Naive thymus-derived CD4-positive, alpha-beta T cell (primary cell): Measurements from ENCODE around the gene POU2AF1. TPM values are rescaled to one million over a fixed set of nuclear protein-coding genes. Genes with fewer than 3 reads are reported as not detected.
A peak's percentile ranks its signal among the peaks of the same experiment; 100 is the strongest.

Experiments used
- ATAC-seq: fragments of 150-1000 bp; cut with Tn5 transposase; 2 replicates; pipeline ENCODE4 v1.10.0; 2021; ENCODE audit warnings: mild to moderate bottlenecking, moderate library complexity
- CTCF ChIA-PET: fragments of 350-600 bp; sonication (Branson Sonifier 250); formaldehyde crosslinking; loops from one replicate; lab custom pipeline; 2021; ENCODE audit warnings: antibody characterized with exemption; lab: Charles Lee
- POLR2A ChIA-PET: fragments of 350-600 bp; sonication (Branson Sonifier 250); formaldehyde crosslinking; loops from one replicate; lab custom pipeline; 2021; ENCODE audit warnings: antibody characterized with exemption, inconsistent platforms; lab: Charles Lee
- DNase-seq, 9 donors: peaks; one replicate each; pipeline versions ENCODE4 v3.0.0 to v3.0.0-alpha.2; 2020 to 2022; ENCODE audit warnings: mixed read lengths in 1 of 9
- H3K27ac ChIP-seq: one replicate; pipeline ENCODE4 v1.7.0; 2013; ENCODE audit warnings: mild to moderate bottlenecking, low read depth, low read length, moderate library complexity
- H3K27me3 ChIP-seq, 2 donors: one replicate each; pipeline ENCODE4 v1.7.0; 2013; ENCODE audit warnings: low read length in 2 of 2, mild to moderate bottlenecking in 2 of 2, moderate library complexity in 2 of 2; ENCODE audit not compliant: control insufficient read depth in 2 of 2, insufficient read depth in 2 of 2
- H3K36me3 ChIP-seq, 3 experiments: 1 replicate in 2 of 3; 2 replicates in 1 of 3; pipeline ENCODE4 v1.7.0; 2013; ENCODE audit warnings: low read length in 3 of 3, mild to moderate bottlenecking in 3 of 3, moderate library complexity in 1 of 3; ENCODE audit not compliant: insufficient read depth in 3 of 3, control insufficient read depth in 2 of 3
- H3K4me1 ChIP-seq, 2 donors: one replicate each; pipeline ENCODE4 v1.7.0; 2013; ENCODE audit warnings: low read length in 2 of 2, mild to moderate bottlenecking in 2 of 2, moderate library complexity in 1 of 2; ENCODE audit not compliant: control insufficient read depth in 2 of 2, insufficient read depth in 2 of 2
- H3K4me3 ChIP-seq: 2 replicates; pipeline ENCODE4 v1.7.0; 2013; ENCODE audit warnings: mild to moderate bottlenecking, low read length
- H3K9me3 ChIP-seq, 3 experiments: 1 replicate in 2 of 3; 2 replicates in 1 of 3; pipeline ENCODE4 v1.7.0; 2013; ENCODE audit warnings: low read length in 3 of 3; ENCODE audit not compliant: control insufficient read depth in 2 of 3
- H3K27ac Mint-ChIP-seq, 9 donors: one replicate each; pipeline ENCODE4 v1.8.0; 2020 to 2022; ENCODE audit warnings: mixed read lengths in 9 of 9, mild to moderate bottlenecking in 8 of 9, moderate library complexity in 5 of 9, inconsistent platforms in 2 of 9
- H3K27me3 Mint-ChIP-seq, 5 donors: one replicate each; pipeline ENCODE4 v1.8.0; 2021 to 2022; ENCODE audit warnings: mixed read lengths in 5 of 5, mild to moderate bottlenecking in 1 of 5
- H3K36me3 Mint-ChIP-seq, 5 donors: one replicate each; pipeline ENCODE4 v1.8.0; 2020 to 2022; ENCODE audit warnings: mixed read lengths in 5 of 5, mild to moderate bottlenecking in 3 of 5, inconsistent platforms in 1 of 5
- H3K4me1 Mint-ChIP-seq, 7 donors: one replicate each; pipeline ENCODE4 v1.8.0; 2020 to 2022; ENCODE audit warnings: mixed read lengths in 7 of 7, mild to moderate bottlenecking in 3 of 7, inconsistent platforms in 1 of 7
- H3K4me3 Mint-ChIP-seq, 10 donors: one replicate each; pipeline ENCODE4 v1.8.0; 2020 to 2022; ENCODE audit warnings: mild to moderate bottlenecking in 10 of 10, mixed read lengths in 10 of 10, moderate library complexity in 6 of 10, inconsistent platforms in 2 of 10
- H3K9me3 Mint-ChIP-seq, 11 donors: one replicate each; pipeline ENCODE4 v1.8.0; 2020 to 2022; ENCODE audit warnings: mixed read lengths in 11 of 11, mild to moderate bottlenecking in 4 of 11, inconsistent platforms in 1 of 11, moderate library complexity in 1 of 11
- intact Hi-C, 2 donors: fragments of 100-400 bp; cut with micrococcal nuclease; formaldehyde crosslinking; loops; one replicate each; pipeline ENCODE4 v1.15.1; 2023
- polyA plus RNA-seq, 2 donors: library from polyadenylated mRNA; unstranded; fragments of 300-500 nt; fragmentation: Illumina TruSeq; gene quantifications; one replicate each; pipeline ENCODE4 v1.2.3, GENCODE V29; 2021
- total RNA-seq, 6 experiments: library from RNA in 5 of 6; stranded (reverse) in 5 of 6; gene quantifications; 1 replicate in 5 of 6; 2 replicates in 1 of 6; pipeline ENCODE4 v1.2.3 and lab custom pipeline; 2021 to 2026

Gene POU2AF1, protein sequence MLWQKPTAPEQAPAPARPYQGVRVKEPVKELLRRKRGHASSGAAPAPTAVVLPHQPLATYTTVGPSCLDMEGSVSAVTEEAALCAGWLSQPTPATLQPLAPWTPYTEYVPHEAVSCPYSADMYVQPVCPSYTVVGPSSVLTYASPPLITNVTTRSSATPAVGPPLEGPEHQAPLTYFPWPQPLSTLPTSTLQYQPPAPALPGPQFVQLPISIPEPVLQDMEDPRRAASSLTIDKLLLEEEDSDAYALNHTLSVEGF
- 10 to 100 TPM in 1 of 5 experiments, 1 to 10 TPM in 3, under 1 TPM in 1; 0.57 to 11.3 (median 4.9) TPM for total RNA-seq
- polyA plus RNA-seq, result under 1 TPM; 0.45 to 0.53 TPM
- total RNA-seq (lab: John Stamatoyannopoulos, UW), result 1.2 reads per million

DNA sequence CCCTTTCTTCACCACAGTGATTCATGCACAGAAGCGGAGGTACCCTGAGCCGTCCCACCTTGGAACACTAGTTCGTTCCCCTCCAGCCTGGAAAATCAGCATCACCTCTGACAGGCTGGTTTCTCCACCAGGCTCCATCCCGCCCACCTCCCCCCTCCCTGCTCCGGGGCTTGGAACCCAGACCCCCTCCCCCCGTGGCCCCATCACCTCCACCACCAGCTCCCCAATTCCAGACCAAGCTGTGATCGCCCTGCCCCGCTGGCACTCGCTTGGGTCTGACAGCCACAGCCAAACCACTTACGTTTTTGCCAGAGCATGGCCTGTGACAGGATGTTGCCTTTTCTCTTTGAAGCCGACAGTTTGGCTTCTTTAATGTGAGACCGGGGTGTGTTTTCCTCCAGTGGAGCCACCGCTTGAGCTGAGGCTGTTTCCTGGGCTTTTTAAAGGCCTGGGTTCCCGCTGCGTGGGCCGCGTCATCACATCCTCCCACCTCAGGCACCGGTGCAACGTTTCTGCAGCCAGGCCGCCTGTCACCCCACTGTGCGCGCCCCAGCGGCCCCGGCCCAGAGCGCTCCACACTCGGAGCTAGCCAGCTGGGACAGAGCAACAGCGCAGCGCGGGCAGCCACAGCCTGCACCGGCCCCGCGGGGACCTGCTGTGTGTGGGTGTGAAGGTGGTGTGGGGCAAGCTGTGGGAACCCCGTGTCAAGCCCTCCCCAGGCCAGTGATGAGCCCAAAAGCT is at the start of gene POU2AF1:
TSS of gene POU2AF1 (minus strand) at position 415 of the 741 bp plus-strand sequence. CDS start at position 317, 98 bp downstream.
- POLR2A ChIA-PET, result interaction anchor here (0.8 to 1.4 kb wide), 5 partner anchors 9 to 949 kb away, joined by 3 to 9 read pairs (median 3); partner anchors contain the start of genes FDX1 and PTS

GRCh38 chr11:111428113-111428876 is 49.2 kb upstream of the POU2AF1 start:
- DNase-seq (no peak), ATAC-seq (no peak)
- Mint-ChIP-seq H3K27me3 (peaks cover 0 to 7% (median 0%) of the 10 kb centered on the region in 5 donors), H3K4me3 (no peak overlapping the region), H3K36me3 (no peaks in the 10 kb centered on the region), H3K27ac (no peak overlapping the region), H3K9me3 (no peaks in the 10 kb centered on the region), H3K4me1 (peaks cover 0 to 2% (median 0%) of the 10 kb centered on the region in 7 donors)
- Histone ChIP-seq H3K9me3 (no peaks in the 10 kb centered on the region), H3K4me1 (no peaks in the 10 kb centered on the region), H3K27ac (no peak overlapping the region), H3K27me3 (no peaks in the 10 kb centered on the region), H3K4me3 (no peak overlapping the region), H3K36me3 (no peaks in the 10 kb centered on the region)
- intact Hi-C loops, result loop anchor here (2.0 kb wide), 2 partner anchors 19 to 49 kb away; partner anchors contain the start of gene POU2AF1 (in 1 of the 2)
- CTCF ChIA-PET, result interaction anchor here (0.6 to 3.4 kb wide), 5 partner anchors 11 to 429 kb away, joined by 3 to 21 read pairs (median 4); no protein-coding TSS in a partner anchor
- POLR2A ChIA-PET, result no interaction called here

More for the DNA sequence above, at the start of gene POU2AF1:
- Histone ChIP-seq H3K4me3 (peak within 1 kb of the TSS; percentile 39), H3K9me3 (no peaks in the 10 kb centered on the region), H3K27ac (peak within 1 kb of the TSS; percentile 58), H3K36me3 (no peaks in the 10 kb centered on the region), H3K27me3 (no peaks in the 10 kb centered on the region), H3K4me1 (peaks cover 0 to 19% of the 10 kb centered on the region in 2 donors)
- DNase-seq, result peak; percentile 36 to 87 (median 83)
- H3K4me3 Mint-ChIP-seq, result peak within 1 kb of the TSS; percentile 73 to 89 (median 84)
- H3K9me3 Mint-ChIP-seq, result no peaks in the 10 kb centered on the region
- CTCF ChIA-PET, result no interaction called here
- H3K36me3 Mint-ChIP-seq, result no peaks in the 10 kb centered on the region
- peak; percentile 91 for ATAC-seq
- intact Hi-C loops, result loop anchor here (1.0 to 10.0 kb wide), 11 partner anchors 33 to 1938 kb away; partner anchors contain the start of genes PPP2R1B (in 2 of the 2) and SIK2 (in 1 of the 2)
- peaks cover 0 to 3% (median 0%) of the 10 kb centered on the region in 5 donors for H3K27me3 Mint-ChIP-seq
- H3K4me1 Mint-ChIP-seq, result peaks cover 7 to 50% (median 42%) of the 10 kb centered on the region in 7 donors
- H3K27ac Mint-ChIP-seq, result peak within 1 kb of the TSS; percentile 85 to 99 (median 95)

GRCh38 chr11:111427471-111427912 is 48.4 kb upstream of the POU2AF1 start:
- Mint-ChIP-seq H3K27me3 (peaks cover 0 to 7% (median 0%) of the 10 kb centered on the region in 5 donors), H3K4me3 (no peak overlapping the region), H3K4me1 (peaks cover 0 to 4% (median 0%) of the 10 kb centered on the region in 7 donors), H3K9me3 (no peaks in the 10 kb centered on the region), H3K36me3 (no peaks in the 10 kb centered on the region), H3K27ac (no peak overlapping the region)
- ATAC-seq, result no peak
- Histone ChIP-seq H3K36me3 (no peaks in the 10 kb centered on the region), H3K27me3 (no peaks in the 10 kb centered on the region), H3K9me3 (no peaks in the 10 kb centered on the region), H3K27ac (no peak overlapping the region), H3K4me1 (no peaks in the 10 kb centered on the region), H3K4me3 (no peak overlapping the region)
- CTCF ChIA-PET, result interaction anchor here (1.0 to 3.4 kb wide), 3 partner anchors 10 to 19 kb away, joined by 4 to 21 read pairs (median 7); no protein-coding TSS in a partner anchor
- no peak for DNase-seq
- intact Hi-C loops, result no loop called here
- POLR2A ChIA-PET, result no interaction called here

DNA sequence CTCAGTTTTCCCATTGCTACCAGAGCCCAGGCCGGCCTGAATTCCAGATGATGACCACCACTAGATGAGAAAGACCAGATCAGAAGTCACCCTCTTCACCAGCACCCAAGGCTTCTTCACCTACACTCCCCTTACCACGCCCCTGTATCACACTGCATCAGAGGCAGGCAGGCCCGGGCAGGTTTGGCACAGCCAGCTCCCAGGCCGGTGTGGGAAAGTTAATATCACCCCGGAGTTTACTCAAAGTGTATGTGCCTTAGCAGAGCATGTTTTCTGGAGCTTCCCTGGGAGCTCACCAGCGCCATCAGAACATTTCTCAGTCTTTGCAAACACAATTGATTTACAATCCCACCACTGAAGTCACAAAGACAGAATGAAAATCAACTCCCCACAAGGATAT is 47.5 kb upstream of the POU2AF1 start:
- ChIA-PET CTCF (interaction anchor here (1.0 to 2.5 kb wide), 5 partner anchors 9 to 144 kb away, joined by 3 to 8 read pairs (median 4); partner anchors contain the start of gene HOATZ), POLR2A (no interaction called here)
- Histone ChIP-seq H3K4me3 (no peak overlapping the region), H3K9me3 (no peaks in the 10 kb centered on the region), H3K4me1 (no peaks in the 10 kb centered on the region), H3K27me3 (no peaks in the 10 kb centered on the region), H3K27ac (no peak overlapping the region), H3K36me3 (no peaks in the 10 kb centered on the region)
- no peak for DNase-seq
- intact Hi-C loops, result no loop called here
- H3K4me1 Mint-ChIP-seq, result peaks cover 0 to 4% (median 0%) of the 10 kb centered on the region in 7 donors
- no peak overlapping the region for H3K27ac Mint-ChIP-seq
- no peaks in the 10 kb centered on the region for H3K36me3 Mint-ChIP-seq
- peaks cover 0 to 2% (median 0%) of the 10 kb centered on the region in 5 donors for H3K27me3 Mint-ChIP-seq
- H3K4me3 Mint-ChIP-seq, result no peak overlapping the region
- no peaks in the 10 kb centered on the region for H3K9me3 Mint-ChIP-seq
- no peak for ATAC-seq

DNA sequence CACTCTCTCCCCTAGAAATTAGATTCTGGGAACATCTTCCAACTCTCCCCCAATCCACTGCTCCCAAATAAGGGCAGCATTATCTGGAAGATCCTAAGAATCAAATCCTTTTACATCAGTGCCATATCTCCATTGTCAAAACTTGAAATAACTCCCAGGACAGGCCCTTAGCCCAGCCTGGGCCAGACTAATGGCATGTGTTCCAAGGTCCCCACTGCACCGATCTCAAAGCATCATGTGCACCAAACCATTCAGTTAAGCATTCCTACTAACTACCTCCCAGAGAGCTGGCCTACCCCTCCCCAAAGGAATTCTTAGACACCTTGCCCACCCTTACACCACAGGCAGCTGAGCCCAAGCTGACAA is 44.2 kb upstream of the POU2AF1 start:
- no peaks in the 10 kb centered on the region for H3K27me3 Mint-ChIP-seq
- Histone ChIP-seq H3K27me3 (no peaks in the 10 kb centered on the region), H3K9me3 (no peaks in the 10 kb centered on the region), H3K36me3 (no peaks in the 10 kb centered on the region), H3K27ac (no peak overlapping the region), H3K4me1 (no peaks in the 10 kb centered on the region), H3K4me3 (no peak overlapping the region)
- H3K36me3 Mint-ChIP-seq, result peaks cover 0 to 1% (median 0%) of the 10 kb centered on the region in 5 donors
- H3K9me3 Mint-ChIP-seq, result peaks cover 0 to 4% (median 0%) of the 10 kb centered on the region in 11 donors
- ATAC-seq, result no peak
- intact Hi-C loops, result loop anchor here (1.0 to 2.0 kb wide), 2 partner anchors 44 to 140 kb away; partner anchors contain the start of gene POU2AF1 (in 1 of the 2)
- POLR2A ChIA-PET, result interaction anchor here (0.7 kb wide), 1 partner anchor 140 kb away, joined by 3 read pairs; no protein-coding TSS in a partner anchor
- CTCF ChIA-PET, result interaction anchor here (0.5 to 9.1 kb wide), 4 partner anchors 16 to 140 kb away, joined by 3 to 68 read pairs (median 4); no protein-coding TSS in a partner anchor
- no peak overlapping the region for H3K27ac Mint-ChIP-seq
- DNase-seq, result no peak
- H3K4me1 Mint-ChIP-seq, result peaks cover 0 to 12% (median 4%) of the 10 kb centered on the region in 7 donors
- H3K4me3 Mint-ChIP-seq, result no peak overlapping the region
